Activated T-helper 2 cell treated with anti-CD3 and anti-CD28 coated beads, Interferon-gamma antibody, Interleukin-2, Interleukin-4, amounts not matched to agents 10 μg/mL and 5 μg/mL and 100 μg/mL, durations not matched to agents 14 hours and 24 hours and 36 hours (primary cell): ENCODE results near the gene AADACL2. TPM values are rescaled to one million over a fixed set of nuclear protein-coding genes. Genes with fewer than 3 reads are reported as not detected.
"Not testable (repeated sequence)": the region's sequence is repeated elsewhere in the genome, so short reads cannot be mapped to it uniquely, and the experiment has no call there.

Experiments used
- DNase-seq: peaks from one replicate; pipeline ENCODE4 v3.0.0; 2021; ENCODE audit warnings: low spot score
- H3K27ac Mint-ChIP-seq: one replicate; pipeline ENCODE4 v1.8.0; 2021; ENCODE audit warnings: mixed read lengths
- H3K27me3 Mint-ChIP-seq: one replicate; pipeline ENCODE4 v1.8.0; 2021; ENCODE audit warnings: low read depth, mixed read lengths
- H3K36me3 Mint-ChIP-seq: one replicate; pipeline ENCODE4 v1.8.0; 2021; ENCODE audit warnings: low read depth, mixed read lengths
- H3K4me1 Mint-ChIP-seq: one replicate; pipeline ENCODE4 v1.8.0; 2021; ENCODE audit warnings: low read depth, mixed read lengths
- H3K4me3 Mint-ChIP-seq: one replicate; pipeline ENCODE4 v1.8.0; 2021; ENCODE audit warnings: low read depth, mild to moderate bottlenecking, moderate library complexity, mixed read lengths
- H3K9me3 Mint-ChIP-seq: one replicate; pipeline ENCODE4 v1.8.0; 2021; ENCODE audit warnings: mixed read lengths
- intact Hi-C: fragments of 100-400 bp; cut with micrococcal nuclease; formaldehyde crosslinking; loops from one replicate; pipeline ENCODE4 v1.15.1; 2023
- total RNA-seq: library from RNA; stranded (reverse); gene quantifications from 2 replicates; pipeline ENCODE4 v1.2.3, GENCODE V29; 2022

Gene AADACL2
- total RNA-seq, 1 donor from 2014 or later: not detected

DNA sequence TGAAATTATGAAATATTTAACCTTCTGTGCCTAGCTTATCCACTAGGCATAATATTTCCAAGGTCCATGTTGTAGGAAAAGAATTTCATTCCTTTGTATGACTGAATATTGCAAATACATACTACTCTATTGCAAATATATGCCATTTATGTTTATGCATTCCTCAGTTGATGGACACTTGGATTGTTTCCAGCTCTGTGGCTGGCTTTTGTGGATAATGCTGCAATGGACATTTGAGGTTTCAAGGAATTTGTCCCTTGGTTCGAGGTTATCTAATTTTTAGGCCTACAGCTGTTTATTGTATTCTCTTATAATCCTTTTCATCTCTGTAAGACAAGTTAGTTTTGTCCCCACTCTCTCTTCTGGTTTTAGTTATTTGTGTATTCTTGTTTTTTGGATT, 7.7 kb upstream of the AADACL2 start:
- no peak for DNase-seq
- Mint-ChIP-seq H3K4me3 (no peak overlapping the region), H3K36me3 (no peaks in the 10 kb centered on the region), H3K9me3 (no peaks in the 10 kb centered on the region), H3K27me3 (no peaks in the 10 kb centered on the region), H3K4me1 (no peaks in the 10 kb centered on the region), H3K27ac (no peak overlapping the region)
- intact Hi-C loops: no loop called here

GRCh38 chr3:151732861-151733260, 866 bp upstream of the AADACL2 start:
- H3K4me1 Mint-ChIP-seq: no peaks in the 10 kb centered on the region
- no peaks in the 10 kb centered on the region for H3K9me3 Mint-ChIP-seq
- no peaks in the 10 kb centered on the region for H3K27me3 Mint-ChIP-seq
- intact Hi-C loops: no loop called here
- no peak for DNase-seq
- no peak overlapping the region for H3K4me3 Mint-ChIP-seq
- no peak overlapping the region for H3K27ac Mint-ChIP-seq
- no peaks in the 10 kb centered on the region for H3K36me3 Mint-ChIP-seq

GRCh38 chr3:151740581-151740980, 6.9 kb downstream of the AADACL2 start:
- intact Hi-C loops: no loop called here
- Mint-ChIP-seq H3K27ac (no peak overlapping the region), H3K27me3 (no peaks in the 10 kb centered on the region), H3K4me3 (no peak overlapping the region), H3K36me3 (no peaks in the 10 kb centered on the region), H3K4me1 (no peaks in the 10 kb centered on the region), H3K9me3 (no peaks in the 10 kb centered on the region)
- no peak for DNase-seq

- Mint-ChIP-seq H3K9me3 (no peaks in the 10 kb centered on the region), H3K27me3 (no peaks in the 10 kb centered on the region), H3K4me1 (no peaks in the 10 kb centered on the region), H3K27ac (no peak overlapping the region), H3K4me3 (no peak overlapping the region), H3K36me3 (no peaks in the 10 kb centered on the region)
- intact Hi-C loops: no loop called here
- DNase-seq: no peak
Measured at GRCh38 chr3:151743855-151744254, 10.1 kb downstream of the AADACL2 start.

GRCh38 chr3:151750181-151750580, 16.5 kb downstream of the AADACL2 start:
- no peak for DNase-seq
- H3K27me3 Mint-ChIP-seq: no peaks in the 10 kb centered on the region
- no peak overlapping the region for H3K27ac Mint-ChIP-seq
- intact Hi-C loops: no loop called here
- no peaks in the 10 kb centered on the region for H3K9me3 Mint-ChIP-seq
- H3K4me1 Mint-ChIP-seq: no peaks in the 10 kb centered on the region
- no peak overlapping the region for H3K4me3 Mint-ChIP-seq
- H3K36me3 Mint-ChIP-seq: no peaks in the 10 kb centered on the region

- Mint-ChIP-seq H3K36me3 (no peaks in the 10 kb centered on the region), H3K9me3 (no peaks in the 10 kb centered on the region), H3K4me1 (no peaks in the 10 kb centered on the region), H3K27ac (no peak overlapping the region), H3K4me3 (no peak overlapping the region), H3K27me3 (no peaks in the 10 kb centered on the region)
- DNase-seq: no peak
- intact Hi-C loops: no loop called here
Measured at GRCh38 chr3:151750678-151751077, 17.0 kb downstream of the AADACL2 start.

GRCh38 chr3:151751161-151751560, 17.4 kb downstream of the AADACL2 start:
- no peak overlapping the region for H3K27ac Mint-ChIP-seq
- intact Hi-C loops: no loop called here
- no peak overlapping the region for H3K4me3 Mint-ChIP-seq
- H3K9me3 Mint-ChIP-seq: no peaks in the 10 kb centered on the region
- no peaks in the 10 kb centered on the region for H3K4me1 Mint-ChIP-seq
- H3K27me3 Mint-ChIP-seq: no peaks in the 10 kb centered on the region
- no peaks in the 10 kb centered on the region for H3K36me3 Mint-ChIP-seq
- DNase-seq: no peak

DNA sequence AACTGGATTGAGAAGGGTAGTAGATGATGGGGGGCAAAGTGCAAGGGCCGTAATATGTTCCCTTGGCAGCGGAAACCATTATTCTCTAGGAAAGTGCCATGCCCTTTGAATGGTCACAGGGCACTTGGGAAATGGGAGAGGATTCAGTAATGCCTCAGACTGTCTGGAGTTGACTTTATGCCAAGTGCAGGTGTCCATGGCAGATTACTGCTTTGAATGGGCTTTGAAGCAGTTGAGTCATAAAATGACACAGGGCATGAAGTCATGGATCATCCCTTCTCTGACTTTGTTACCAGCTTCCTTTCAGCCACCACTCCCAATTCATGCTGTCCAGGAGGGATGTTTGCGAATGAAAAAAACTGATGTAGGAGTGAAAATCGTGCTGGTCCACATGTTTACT, 20.1 kb downstream of the AADACL2 start:
- Mint-ChIP-seq H3K4me3 (no peak overlapping the region), H3K4me1 (no peaks in the 10 kb centered on the region), H3K9me3 (no peaks in the 10 kb centered on the region), H3K27me3 (no peaks in the 10 kb centered on the region), H3K27ac (no peak overlapping the region), H3K36me3 (no peaks in the 10 kb centered on the region)
- intact Hi-C loops: no loop called here
- no peak for DNase-seq

- Mint-ChIP-seq H3K27ac (no peak overlapping the region), H3K36me3 (no peaks in the 10 kb centered on the region), H3K27me3 (no peaks in the 10 kb centered on the region), H3K4me3 (no peak overlapping the region), H3K4me1 (no peaks in the 10 kb centered on the region), H3K9me3 (no peaks in the 10 kb centered on the region)
- intact Hi-C loops: no loop called here
- DNase-seq: no peak
Measured at GRCh38 chr3:151761581-151761980, 27.9 kb downstream of the AADACL2 start.

DNA sequence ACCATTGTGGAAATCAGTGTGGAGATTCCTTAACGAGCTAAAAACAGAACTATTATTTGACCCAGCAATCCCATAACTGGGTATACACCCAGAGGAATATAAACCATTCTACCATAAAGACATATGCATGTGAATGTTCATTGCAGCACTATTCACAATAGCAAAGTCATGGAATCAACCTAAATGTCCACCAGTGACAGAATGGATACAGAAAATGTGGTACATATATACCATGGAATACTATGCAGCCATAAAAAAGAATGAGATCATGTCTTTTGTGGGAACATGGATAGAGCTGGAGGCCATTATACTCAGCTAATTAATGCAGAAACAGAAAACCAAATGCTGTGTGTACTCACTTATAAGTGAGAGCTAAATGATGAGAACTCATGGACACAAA, 31.0 kb downstream of the AADACL2 start:
- intact Hi-C loops, H3K9me3 Mint-ChIP-seq, H3K27me3 Mint-ChIP-seq, H3K4me1 Mint-ChIP-seq, DNase-seq, H3K27ac Mint-ChIP-seq, H3K4me3 Mint-ChIP-seq, H3K36me3 Mint-ChIP-seq: not testable (repeated sequence)

DNA sequence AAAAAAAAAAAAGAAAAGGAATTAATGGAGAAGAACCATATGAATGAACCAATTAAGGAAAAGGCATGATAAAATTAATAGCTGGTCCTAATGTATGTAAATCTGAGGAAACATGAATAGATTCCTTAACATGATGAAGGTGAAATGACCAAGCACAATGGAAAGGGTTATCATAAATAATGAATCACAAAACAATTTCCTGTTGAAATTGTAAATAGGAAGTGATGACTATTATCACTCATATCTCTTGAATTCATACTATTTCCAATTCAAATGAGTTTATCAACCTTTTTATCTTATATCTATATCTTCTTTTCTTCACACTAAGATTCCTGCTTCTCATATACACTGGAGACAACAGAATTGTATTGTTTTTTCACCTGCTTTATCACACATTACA, 32.0 kb downstream of the AADACL2 start:
- no peak overlapping the region for H3K27ac Mint-ChIP-seq
- no peaks in the 10 kb centered on the region for H3K27me3 Mint-ChIP-seq
- no peak overlapping the region for H3K4me3 Mint-ChIP-seq
- H3K9me3 Mint-ChIP-seq: no peaks in the 10 kb centered on the region
- no peaks in the 10 kb centered on the region for H3K36me3 Mint-ChIP-seq
- DNase-seq: no peak
- intact Hi-C loops: no loop called here
- no peaks in the 10 kb centered on the region for H3K4me1 Mint-ChIP-seq

GRCh38 chr3:151766454-151766853, 32.7 kb downstream of the AADACL2 start:
- Mint-ChIP-seq H3K36me3 (no peaks in the 10 kb centered on the region), H3K4me1 (no peaks in the 10 kb centered on the region), H3K9me3 (no peaks in the 10 kb centered on the region), H3K4me3 (no peak overlapping the region), H3K27ac (no peak overlapping the region), H3K27me3 (no peaks in the 10 kb centered on the region)
- intact Hi-C loops: no loop called here
- no peak for DNase-seq

DNA sequence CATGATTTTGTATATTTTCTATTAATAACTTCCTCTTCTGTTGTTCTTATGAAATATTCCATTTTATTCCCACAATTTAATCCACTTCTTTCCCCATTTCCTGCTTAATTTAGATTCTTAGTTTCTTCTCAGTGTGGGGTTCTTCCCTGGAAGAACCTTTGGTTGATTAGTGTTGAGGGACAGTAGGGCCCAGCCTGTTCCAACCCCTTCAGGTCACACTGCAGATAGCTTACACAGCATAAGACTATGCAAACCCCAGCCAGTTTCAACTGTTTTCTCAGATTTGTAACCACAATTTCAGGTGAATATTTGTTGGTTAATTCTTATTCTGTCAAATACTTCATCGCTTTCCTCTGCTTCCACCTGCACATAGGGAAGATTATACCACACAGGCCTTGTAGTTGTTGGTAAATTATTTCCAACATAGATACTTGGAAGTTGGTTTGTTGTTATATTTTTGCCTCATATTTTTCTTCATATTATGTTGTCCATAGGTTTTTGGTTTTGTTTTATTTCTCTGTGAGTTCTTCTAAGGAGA, 34.7 kb downstream of the AADACL2 start:
- H3K27me3 Mint-ChIP-seq: no peaks in the 10 kb centered on the region
- intact Hi-C loops: no loop called here
- DNase-seq: no peak
- H3K4me1 Mint-ChIP-seq: no peaks in the 10 kb centered on the region
- no peak overlapping the region for H3K27ac Mint-ChIP-seq
- no peak overlapping the region for H3K4me3 Mint-ChIP-seq
- no peaks in the 10 kb centered on the region for H3K36me3 Mint-ChIP-seq
- no peaks in the 10 kb centered on the region for H3K9me3 Mint-ChIP-seq

DNA sequence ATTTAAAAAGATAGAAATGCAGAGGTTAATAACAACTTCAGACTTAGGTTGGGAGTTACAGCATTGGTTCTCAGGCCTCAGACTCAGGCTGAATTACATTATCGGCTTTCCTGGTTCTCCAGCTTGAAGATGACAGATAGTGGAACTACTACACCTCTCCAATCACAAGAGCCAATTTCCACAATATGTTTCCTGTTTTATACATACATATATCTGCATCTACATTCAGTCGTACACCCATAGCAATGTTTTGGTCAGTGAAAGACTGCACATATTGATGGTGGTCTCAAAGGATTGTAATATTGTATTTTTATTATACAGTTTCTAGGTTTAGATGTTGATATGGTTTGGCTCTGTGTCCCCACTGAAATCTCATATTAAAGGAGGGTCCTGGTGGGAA, 35.4 kb downstream of the AADACL2 start:
- no peaks in the 10 kb centered on the region for H3K36me3 Mint-ChIP-seq
- no peaks in the 10 kb centered on the region for H3K27me3 Mint-ChIP-seq
- no peak for DNase-seq
- H3K4me3 Mint-ChIP-seq: no peak overlapping the region
- H3K4me1 Mint-ChIP-seq: no peaks in the 10 kb centered on the region
- intact Hi-C loops: no loop called here
- no peak overlapping the region for H3K27ac Mint-ChIP-seq
- no peaks in the 10 kb centered on the region for H3K9me3 Mint-ChIP-seq
